ENCODE results near the gene ARHGEF4. TPM values are rescaled to one million over a fixed set of nuclear protein-coding genes. Genes with fewer than 3 reads are reported as not detected.

Gene ARHGEF4
- total and polyA plus RNA-seq, 2 donors (not counting 3 experiments of a cell fraction or from before 2014, with no cell fraction given) = not detected

DNA sequence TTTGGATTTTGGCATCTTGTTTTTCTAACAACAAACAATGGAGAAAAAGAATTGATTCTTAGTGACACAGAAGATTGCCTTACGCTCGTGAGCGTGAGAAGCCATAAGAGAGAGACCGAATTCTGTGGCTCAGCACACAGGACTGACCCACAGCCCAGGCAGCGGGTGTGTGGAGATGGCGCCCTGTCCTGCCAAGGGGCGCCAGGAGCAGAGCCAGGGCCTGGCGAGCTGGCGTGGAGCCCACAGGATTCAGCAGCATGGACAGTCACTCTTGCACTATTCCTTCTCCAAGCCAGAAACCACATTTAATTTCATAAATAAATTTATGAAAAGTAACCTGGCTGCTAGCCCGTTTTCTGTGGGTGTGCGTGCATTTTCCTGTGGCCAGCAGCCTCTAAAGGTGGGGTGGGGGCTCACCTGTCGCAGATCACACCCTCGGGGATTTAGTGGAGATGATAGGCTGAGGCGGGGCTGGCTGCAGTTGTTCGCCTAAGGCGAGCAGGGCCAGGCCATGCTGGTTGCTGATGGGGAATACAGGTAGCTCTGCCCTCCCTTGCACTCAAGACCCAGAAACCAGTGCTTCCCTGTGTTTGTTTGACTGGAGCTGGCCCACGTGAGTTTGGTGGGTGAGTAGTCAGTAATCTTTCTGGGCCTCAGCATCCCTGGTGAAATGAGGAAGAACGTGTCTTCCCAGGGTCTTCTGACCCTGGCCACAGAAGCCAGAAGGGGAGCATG is 210.4 kb downstream of the ARHGEF4 start:
- intact Hi-C loops (cut with micrococcal nuclease) (loop anchor here (10.0 kb wide), 1 partner anchor 252 kb away; no protein-coding TSS in a partner anchor), dilution Hi-C loops (cut with MboI; ENCODE audit: extremely low pct_ligation_motif_present, low sequenced_read_pairs) (no loop called here)
- ChIA-PET CTCF (no interaction called here), POLR2A (no interaction called here)
- FAIRE-seq (no peak), DNase-seq (ENCODE audit: low read depth, low spot score) (no peak)
- Histone ChIP-seq H3K27ac (ENCODE audit: insufficient read depth, low read depth, low read length) (no peak overlapping the region), H3K79me2 (ENCODE audit: control insufficient read depth, insufficient read depth, low read length) (peaks cover 2% of the 10 kb centered on the region), H4K20me1 (replicated peaks; ENCODE audit: control insufficient read depth, extremely low read depth, insufficient read depth, low read length) (peaks cover 6% of the 10 kb centered on the region), H2AFZ (ENCODE audit: low read depth, low read length) (no peak overlapping the region), H3K9me3 (replicated peaks; ENCODE audit: control insufficient read depth, insufficient read depth, low read length) (no peaks in the 10 kb centered on the region), H3K36me3 (ENCODE audit: control insufficient read depth in 2 of 2, extremely low read depth in 1 of 2, insufficient read depth in 2 of 2, low read length in 2 of 2) (peaks cover 12 to 31% of the 10 kb centered on the region in 2 experiments), H3K9me1 (replicated peaks; ENCODE audit: control insufficient read depth, extremely low read depth, insufficient read depth, low read length) (no peaks in the 10 kb centered on the region), H3K4me1 (ENCODE audit: control insufficient read depth, extremely low read depth, insufficient read depth, low read length) (no peaks in the 10 kb centered on the region), H3K4me2 (ENCODE audit: insufficient read depth, low read length) (no peak overlapping the region), H3K9ac (replicated peaks; ENCODE audit: extremely low read depth, insufficient read depth, low read length) (no peak overlapping the region), H3K27me3 (ENCODE audit: control insufficient read depth in 2 of 2, insufficient read depth in 2 of 2, low read length in 2 of 2) (no peaks in the 10 kb centered on the region), H3K4me3 (replicated peaks in 1 of 3; ENCODE audit: insufficient read depth in 1 of 3, low read depth in 1 of 3, low read length in 3 of 3) (no peak overlapping the region)
- no TSS peak for BruUV-seq (replicated peaks)
- TF ChIP-seq POLR2AphosphoS5 (IDR thresholded peaks at IDR 0.05; ENCODE audit: insufficient read depth, low read depth, low read length) (no peak), POLR2A (IDR thresholded peaks at IDR 0.05; ENCODE audit: low read depth, low read length) (no peak), MYC (IDR thresholded peaks at IDR 0.05; ENCODE audit: low read depth, low read length) (no peak), FOS (IDR thresholded peaks at IDR 0.05; ENCODE audit: borderline replicate concordance, insufficient read depth, low read length) (no peak), GATA2 (IDR thresholded peaks at IDR 0.05; ENCODE audit: insufficient read depth, insufficient read length, low read depth, low read length) (no peak), JUN (IDR thresholded peaks at IDR 0.05; ENCODE audit: borderline replicate concordance, insufficient read depth, insufficient read length, low read depth) (no peak), EZH2 (IDR thresholded peaks at IDR 0.05; ENCODE audit: borderline replicate concordance, low read depth, low read length, severe bottlenecking) (no peak), CTCF (IDR thresholded peaks at IDR 0.05; ENCODE audit: extremely low read depth in 1 of 2, insufficient read depth in 1 of 2, low read depth in 1 of 2, low read length in 2 of 2) (no peak)
- TF ChIP-seq, protein P1, sequence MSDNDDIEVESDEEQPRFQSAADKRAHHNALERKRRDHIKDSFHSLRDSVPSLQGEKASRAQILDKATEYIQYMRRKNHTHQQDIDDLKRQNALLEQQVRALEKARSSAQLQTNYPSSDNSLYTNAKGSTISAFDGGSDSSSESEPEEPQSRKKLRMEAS (IDR thresholded peaks at IDR 0.05; ENCODE audit: insufficient read depth, insufficient read length) = no peak

Measured in endothelial cell of umbilical vein (primary cell).